Medulla oblongata (tissue), 1 donor: Measurements from ENCODE around the gene BORCS8.
"Not testable (repeated sequence)": the region's sequence is repeated elsewhere in the genome, so short reads cannot be mapped to it uniquely, and the experiment has no call there.

ENCODE experiments used
- DNase-seq: peaks from one replicate; pipeline ENCODE4 v3.0.0-alpha.2; 2015; ENCODE audit errors: extremely low spot score

The BORCS8 gene

DNA sequence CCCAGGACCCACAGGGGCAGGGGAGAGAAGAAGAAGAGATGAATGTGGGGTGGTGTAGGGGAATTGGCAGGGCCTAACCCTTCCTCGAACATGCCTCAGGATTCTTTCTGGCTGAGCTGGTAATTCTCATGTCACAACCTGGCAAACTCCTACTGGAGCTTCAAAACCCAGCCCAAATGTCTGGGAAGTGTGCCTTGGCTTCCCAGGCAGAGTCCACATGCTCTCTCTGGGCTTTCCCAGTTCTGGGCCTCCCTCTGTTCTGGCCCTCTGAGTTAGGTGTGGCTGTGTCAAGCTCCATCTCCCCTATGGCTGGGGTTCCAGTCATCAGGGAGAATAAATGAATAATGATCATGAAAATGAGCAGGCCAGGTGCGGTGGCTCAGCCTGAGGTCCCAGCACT lies 42.5 kb downstream of the BORCS8 start:
- no peak for DNase-seq

DNA sequence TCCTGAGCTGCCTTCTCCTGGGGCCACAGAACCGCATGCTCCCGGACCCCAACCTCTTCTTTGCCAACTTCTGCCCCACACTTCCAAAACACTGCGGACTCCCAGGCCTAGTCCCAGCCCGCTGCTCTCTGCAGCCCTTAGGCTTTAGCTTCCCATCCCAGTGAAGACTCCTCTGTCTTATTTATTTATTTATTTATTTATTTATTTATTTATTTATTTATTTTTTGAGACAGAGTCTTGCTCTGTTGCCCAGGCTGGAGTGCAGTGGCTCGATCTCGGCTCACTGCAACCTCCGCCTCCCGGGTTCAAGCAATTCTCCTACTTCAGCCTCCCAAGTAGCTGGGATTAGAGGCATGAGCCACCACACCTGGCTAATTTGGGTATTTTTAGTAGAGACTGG lies 43.4 kb downstream of the BORCS8 start:
- not testable (repeated sequence) for DNase-seq

DNA sequence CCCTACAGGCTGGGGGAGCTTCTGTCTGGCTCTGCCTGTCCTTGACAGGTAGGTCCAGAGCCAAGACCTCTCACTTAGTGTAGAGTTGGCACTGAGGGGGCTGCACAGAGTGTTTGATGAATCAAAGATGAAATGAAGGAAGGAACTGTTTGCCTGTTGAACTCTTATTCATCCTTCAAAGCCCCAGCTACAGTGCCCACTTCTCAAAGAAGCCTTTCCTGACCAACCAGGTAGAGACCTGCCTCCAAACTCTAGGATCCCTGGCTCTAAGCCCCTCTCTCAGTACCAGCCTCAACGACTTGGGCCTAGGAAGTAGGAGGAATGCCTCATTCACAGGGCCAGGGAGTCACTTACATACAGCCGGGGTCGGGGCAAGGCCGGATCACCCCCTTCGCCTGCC lies 44.6 kb downstream of the BORCS8 start:
- no peak for DNase-seq

DNA sequence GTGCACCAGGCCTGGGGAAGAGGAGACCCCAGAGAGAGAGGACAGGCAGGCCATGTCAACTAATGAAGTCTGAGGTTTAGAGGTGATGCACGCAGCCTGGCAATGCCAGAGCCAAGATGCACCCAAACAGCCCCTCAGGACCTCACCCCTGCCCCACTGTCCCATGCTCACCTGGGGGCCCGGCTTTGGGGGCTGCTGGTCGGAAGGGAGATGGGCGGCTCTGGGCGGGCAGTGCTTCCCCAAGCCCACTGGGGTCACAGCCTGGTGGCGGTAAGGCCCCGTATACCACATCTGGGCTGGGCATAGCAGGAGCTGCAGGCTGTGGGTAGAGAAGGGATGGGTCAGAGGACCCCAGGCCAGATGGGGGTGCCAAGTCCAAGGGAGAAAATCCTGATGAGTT lies 45.1 kb downstream of the BORCS8 start:
- no peak for DNase-seq

DNA sequence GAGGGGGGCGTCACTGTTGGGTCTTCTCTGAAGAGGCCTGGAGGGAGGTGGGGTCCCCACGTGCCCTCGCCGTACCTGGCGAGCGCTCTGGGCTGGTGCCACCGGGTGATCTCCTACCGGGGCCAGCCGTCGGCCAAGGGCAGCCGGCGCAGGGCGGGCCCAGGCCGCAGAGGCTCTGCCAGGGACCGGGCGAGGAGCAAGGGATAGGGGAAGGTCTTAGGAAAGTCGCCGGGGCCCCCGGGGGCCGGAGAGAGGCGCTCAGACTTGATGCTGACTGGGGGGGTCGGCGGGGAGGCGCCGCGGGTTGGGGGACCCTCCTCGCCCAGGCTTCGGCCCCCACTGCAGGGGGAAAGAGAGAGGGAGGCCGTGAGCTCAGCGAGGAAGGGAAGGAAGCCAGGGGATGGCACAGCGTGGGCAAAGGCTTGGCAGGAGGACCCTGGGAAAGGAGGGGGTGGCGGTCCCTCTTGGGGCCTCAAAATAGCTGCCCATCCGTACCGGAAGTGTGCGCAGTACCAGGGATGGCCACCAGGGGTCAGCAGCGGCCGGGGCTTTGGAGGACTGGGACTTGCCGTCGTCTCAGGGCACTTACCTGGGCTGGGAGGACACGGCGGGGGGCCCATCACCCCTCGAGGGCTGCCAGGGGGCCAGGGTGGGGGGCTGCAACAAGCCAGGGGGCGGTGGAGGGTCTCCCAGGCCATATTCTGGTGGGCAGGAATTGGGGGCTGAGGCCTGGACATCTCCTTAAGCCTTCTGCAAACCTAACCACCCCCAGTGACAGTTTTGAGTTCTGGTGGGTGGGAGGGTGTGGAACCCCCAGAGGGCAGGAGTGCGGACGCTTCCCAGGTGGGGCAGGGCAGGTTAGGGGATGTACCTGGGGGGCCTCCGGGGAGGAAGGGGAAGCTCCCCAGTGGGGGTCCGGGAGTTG lies 46.0 kb downstream of the BORCS8 start:
- DNase-seq, result peak; percentile 47

DNA sequence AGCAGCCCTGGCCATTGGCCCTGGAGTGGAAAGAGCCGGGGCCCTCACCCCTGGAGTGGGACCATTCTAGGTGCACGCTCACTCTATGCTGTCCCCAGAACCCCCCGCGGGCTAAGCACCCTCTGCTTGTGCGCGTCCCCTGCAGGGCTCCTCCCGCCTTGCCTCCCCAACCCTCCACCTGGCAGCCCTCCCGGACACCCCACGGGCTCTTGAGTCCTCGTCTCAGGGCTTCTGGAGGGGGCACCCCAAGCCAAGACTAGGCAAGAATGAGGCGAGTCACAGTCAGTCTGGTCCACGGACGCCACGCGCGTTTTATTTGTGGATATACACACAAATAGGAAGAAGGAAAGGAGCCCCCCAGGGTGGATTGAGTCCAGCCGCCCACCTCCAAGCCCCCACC lies 46.7 kb downstream of the BORCS8 start:
- DNase-seq, result no peak

DNA sequence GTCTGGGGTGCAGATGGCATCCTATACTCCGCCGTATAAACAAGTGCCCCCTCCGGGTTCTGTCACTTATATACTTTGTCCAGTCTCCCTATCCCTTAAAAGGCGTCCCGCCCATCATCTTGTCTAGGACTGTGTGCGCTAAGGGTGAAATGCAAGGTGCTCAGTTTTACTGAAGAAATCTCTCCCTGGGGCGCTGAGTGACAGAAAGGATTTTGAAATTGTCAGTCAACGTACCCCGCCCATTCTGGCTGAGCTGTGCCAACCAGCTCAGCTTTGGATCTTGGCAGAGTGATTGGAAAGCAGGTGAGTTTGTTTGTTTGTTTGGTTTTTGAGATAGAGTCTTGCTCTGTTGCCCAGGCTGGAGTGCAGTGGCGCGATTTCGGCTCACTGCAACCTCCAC lies 49.6 kb downstream of the BORCS8 start:
- no peak for DNase-seq

DNA sequence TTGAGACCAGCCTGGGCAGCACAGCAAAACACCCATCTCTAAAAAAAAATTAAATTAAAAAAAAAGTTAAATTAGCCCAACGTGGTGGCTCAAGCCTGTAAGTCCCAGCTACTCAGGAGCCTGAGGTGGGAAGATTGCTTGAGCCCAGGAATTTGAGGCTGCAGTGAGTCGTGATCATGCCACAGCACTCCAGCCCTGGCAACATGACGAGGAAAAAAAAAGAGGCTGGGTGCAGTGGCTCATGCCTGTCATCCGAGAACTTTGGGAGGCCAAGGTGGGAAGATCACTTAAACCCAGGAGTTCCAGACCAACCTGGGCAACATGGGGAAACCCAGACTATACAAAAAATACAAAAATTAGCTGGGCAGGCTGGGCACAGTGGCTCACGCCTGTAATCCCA lies 51.5 kb downstream of the BORCS8 start:
- DNase-seq, result no peak

DNA sequence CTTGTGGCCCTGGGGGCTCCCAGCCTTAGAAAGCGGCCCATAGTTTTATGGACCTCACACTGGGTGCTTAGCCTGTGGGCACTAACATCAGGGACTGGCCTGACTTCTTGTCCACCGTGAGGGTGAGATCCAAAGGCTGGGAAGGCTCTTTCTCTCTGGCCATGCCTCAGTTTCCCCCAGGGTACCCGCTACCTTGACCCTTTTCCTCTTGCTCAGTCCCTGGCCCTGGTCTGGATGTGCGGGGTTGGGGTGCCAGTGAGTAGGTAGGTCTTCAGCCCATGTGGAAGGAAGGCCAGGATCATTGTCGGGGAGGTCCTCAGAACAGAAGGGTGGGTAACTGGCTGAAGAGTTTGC lies 52.1 kb downstream of the BORCS8 start:
- no peak for DNase-seq

DNA sequence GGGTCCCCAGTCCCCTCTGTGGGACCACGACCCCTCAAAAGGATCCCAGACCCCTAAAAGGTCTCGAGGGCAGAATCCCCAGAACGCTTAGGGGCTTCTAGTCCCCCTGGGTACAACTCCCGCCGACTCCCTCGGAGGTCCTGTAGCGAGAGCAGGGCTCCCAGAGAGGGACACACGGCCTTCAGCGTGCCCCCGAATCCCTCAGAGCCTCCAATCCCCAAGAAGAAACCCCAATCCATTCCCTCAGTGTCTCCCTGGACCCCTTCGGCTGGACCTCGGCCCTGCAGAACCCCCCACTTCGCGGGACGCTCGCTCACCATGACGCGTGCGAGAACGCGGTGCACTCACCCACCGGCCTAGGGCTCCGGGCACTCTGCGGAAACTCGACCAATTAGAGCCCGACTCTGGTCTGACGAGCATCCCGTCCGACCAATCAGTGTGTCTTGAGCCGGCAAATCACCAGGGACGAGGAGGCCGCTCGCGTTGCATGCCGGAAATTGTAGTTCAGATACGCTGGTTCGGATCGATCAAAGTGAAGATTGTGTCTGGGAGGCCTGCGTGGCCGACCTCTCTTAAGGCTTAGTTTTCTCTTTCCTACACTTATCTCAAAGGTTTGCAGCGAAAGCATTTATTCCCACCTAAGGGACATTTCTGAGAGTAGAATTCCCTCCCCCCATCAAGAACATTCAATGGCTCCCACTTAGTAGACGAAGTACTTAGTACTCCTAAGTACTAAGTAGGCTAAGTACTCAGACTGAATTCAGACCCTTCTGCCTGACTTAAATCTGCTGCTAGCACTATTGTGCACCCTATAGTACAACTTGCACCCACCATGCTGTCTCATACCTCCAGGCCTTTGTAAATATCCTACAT lies 53.6 kb downstream of the BORCS8 start, which contains the start of gene TMEM161A:
Gene TMEM161A (minus strand): TSS at position 370 of the 873 bp plus-strand sequence. CDS start 50 bp downstream, at position 320.
- DNase-seq, result peak; percentile 98

DNA sequence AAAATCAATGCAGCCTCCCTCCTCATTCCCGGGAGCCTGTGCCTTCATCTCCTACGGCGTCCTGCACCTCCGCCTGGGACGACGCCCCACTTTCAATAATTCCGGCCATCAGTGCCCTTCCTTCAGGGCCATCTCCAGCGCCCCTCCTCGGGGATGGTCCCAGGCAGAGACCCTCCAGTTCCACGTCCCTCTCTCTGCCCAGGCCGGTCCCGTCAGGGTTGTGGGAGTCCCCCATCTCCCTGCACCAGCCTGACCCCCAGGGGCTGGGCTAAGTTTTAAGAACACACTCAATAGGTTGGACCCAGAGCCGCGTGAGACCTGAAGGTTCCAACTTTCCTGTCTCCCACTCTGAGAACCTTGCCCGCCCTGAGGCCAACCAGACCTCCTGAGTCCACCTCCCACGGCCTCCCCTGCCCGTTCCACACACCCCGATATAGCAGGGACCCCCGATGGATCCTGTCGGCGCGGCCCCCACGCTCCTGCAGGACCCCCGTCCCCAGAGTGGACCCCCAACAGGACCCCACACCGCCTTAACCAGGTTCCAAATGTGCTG lies 54.3 kb downstream of the BORCS8 start:
- DNase-seq, result no peak

DNA sequence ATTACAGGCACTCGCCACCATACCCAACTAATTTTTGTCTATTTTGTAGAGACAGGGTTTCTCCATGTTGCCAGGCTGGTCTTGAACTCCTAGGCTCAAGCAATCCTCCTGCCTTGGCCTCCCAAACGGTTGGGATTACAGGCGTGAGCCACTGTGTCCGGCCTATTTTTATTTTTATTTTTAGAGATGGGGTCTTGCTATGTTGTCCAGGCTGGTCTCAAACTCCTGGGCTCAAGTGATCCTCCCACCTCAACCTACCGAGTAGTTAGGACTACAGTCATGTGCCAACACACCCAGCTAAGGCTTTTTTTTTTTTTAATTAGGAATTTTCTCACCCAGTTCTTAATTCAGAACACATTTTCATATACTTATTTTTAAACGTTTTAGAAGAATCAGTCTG lies 56.2 kb downstream of the BORCS8 start:
- DNase-seq, result not testable (repeated sequence)

DNA sequence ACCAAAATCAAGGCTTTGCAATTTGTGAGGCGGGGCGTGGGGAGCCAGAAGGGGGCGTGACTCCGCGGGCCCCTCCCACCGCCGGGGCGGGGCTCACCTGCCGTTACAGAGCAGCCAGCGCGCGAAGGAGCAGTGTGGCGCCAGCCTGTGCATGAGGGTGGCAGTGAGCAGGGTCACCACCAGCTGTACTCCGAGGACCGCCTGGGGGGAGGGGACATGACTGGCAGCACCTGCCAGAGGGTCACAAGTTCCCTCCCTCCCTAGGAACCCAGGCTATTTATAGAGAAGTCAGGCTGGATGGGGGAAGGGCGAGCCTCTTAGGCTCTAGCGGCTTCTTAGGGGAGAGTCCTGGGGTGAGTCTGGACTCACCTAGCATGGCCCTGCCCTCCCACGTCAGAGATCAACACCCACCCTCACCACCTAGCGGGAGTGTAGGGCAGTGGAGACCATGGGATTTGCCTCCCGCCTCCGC lies 57.2 kb downstream of the BORCS8 start:
- DNase-seq, result no peak

DNA sequence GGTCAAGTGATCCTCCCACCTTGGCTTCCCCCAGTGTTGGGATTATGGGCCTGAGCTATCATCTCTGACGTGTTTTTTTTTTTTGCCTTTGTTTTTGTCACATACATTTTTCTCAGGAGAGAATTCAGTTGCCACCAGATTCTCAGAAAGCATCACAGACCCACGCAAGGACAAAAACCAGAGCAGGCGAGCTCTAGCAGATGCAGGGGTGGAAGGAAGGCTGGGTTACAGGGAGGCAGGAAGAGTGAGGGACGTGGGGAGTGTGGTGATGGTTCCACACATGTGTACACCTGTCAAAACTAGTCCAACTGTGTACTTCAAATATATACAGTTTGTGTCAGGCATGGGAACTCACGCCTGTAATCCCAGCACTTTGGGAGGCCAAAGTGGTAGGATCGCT lies 58.0 kb downstream of the BORCS8 start:
- no peak for DNase-seq

DNA sequence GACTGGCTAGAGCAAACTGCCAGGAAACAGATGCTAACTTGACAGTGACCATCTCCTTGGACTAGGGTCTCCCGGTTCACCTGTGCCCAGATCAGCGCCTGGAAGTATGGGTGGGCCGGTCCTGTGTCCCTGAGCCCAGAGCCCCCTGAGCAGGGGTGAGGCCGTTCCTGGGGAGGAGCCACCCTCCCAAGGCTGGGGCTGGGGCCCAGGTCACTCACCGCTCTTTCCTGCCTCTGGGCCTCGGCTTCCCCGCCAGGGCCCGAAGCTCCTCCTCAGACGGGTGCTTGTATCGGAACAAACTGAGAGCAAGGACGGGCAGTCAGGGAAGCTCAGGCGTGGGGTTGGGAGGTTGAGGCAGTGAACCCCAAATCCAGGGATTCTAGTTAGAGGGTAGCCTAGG lies 59.0 kb downstream of the BORCS8 start:
- DNase-seq, result no peak

DNA sequence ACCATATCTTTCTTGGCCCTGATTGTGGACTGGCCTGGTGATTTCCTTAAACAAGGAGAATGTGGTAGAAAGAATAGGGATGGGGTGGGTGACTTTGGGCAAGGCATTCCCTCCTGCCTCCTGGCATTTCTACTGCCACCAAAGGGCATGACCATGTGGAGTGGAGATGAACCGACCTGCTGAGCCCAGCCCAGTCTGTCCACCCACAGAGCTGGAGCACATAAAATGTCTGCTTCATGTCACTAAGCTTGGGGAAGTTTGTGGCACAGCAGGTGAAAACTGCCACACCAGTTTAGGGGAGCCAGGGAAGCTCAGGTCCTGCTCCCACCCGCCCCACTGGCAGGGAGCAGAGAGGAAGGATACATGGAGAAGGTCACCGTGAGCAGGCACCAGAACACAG lies 60.0 kb downstream of the BORCS8 start:
- DNase-seq, result no peak
